KMS-11 (cell line): ENCODE measurements around the gene CSF2.

Source experiments
- H2AFZ ChIP-seq: fragments of 200-600 bp; sonication (generic); 2 replicates; pipeline ENCODE4 v1.6.1; 2016; ENCODE audit warnings: antibody characterized with exemption, mixed run types, low read depth
- H3K27ac ChIP-seq: fragments of 200-600 bp; sonication (generic); 2 replicates; pipeline ENCODE4 v1.6.1; 2016; ENCODE audit warnings: mild to moderate bottlenecking, mixed run types
- H3K27me3 ChIP-seq: fragments of 200-600 bp; sonication (generic); 2 replicates; pipeline ENCODE4 v1.6.1; 2017; ENCODE audit warnings: mild to moderate bottlenecking, low read depth, mixed run types, moderate library complexity; ENCODE audit not compliant: insufficient read depth
- H3K36me3 ChIP-seq: fragments of 200-600 bp; sonication (generic); 2 replicates; pipeline ENCODE4 v1.6.1; 2017; ENCODE audit warnings: mild to moderate bottlenecking, mixed run types; ENCODE audit not compliant: insufficient read depth
- H3K4me1 ChIP-seq: fragments of 200-600 bp; sonication (generic); 2 replicates; pipeline ENCODE4 v1.6.1; 2016; ENCODE audit warnings: mild to moderate bottlenecking, low read depth, mixed run types; ENCODE audit not compliant: poor library complexity, severe bottlenecking
- H3K4me2 ChIP-seq: fragments of 200-600 bp; sonication (generic); 2 replicates; pipeline ENCODE4 v1.7.0; 2016; ENCODE audit warnings: mild to moderate bottlenecking, mixed run types
- H3K4me3 ChIP-seq: fragments of 200-600 bp; sonication (generic); IDR thresholded peaks from 2 replicates; pipeline ENCODE4 v1.6.1; 2017; ENCODE audit warnings: low read depth, low read length, mixed read lengths; ENCODE audit not compliant: insufficient read depth
- H3K79me2 ChIP-seq: fragments of 200-600 bp; sonication (generic); 2 replicates; pipeline ENCODE4 v1.6.1; 2016; ENCODE audit warnings: low read depth, mixed run types; ENCODE audit not compliant: insufficient read depth
- H3K9ac ChIP-seq: fragments of 200-600 bp; sonication (generic); 2 replicates; pipeline ENCODE4 v1.6.1; 2016; ENCODE audit warnings: mild to moderate bottlenecking, mixed run types
- H4K20me1 ChIP-seq: fragments of 200-600 bp; sonication (generic); 2 replicates; pipeline ENCODE4 v1.6.1; 2016; ENCODE audit warnings: mild to moderate bottlenecking, mixed run types; ENCODE audit not compliant: insufficient read depth
- CTCF ChIP-seq: fragments of 200-600 bp; sonication (generic); conservative IDR thresholded peaks from 2 replicates; pipeline ENCODE4 v1.6.1; 2017; ENCODE audit warnings: low read depth, mild to moderate bottlenecking, antibody characterized with exemption, low read length, moderate library complexity, mixed read lengths

CSF2 gene

GRCh38 chr5:132100672-132101261 is 27.2 kb downstream of the CSF2 start:
- no peaks in the 10 kb centered on the region for H3K79me2 ChIP-seq
- H4K20me1 ChIP-seq: no peaks in the 10 kb centered on the region
- H3K9ac ChIP-seq: peak overlapping the region; percentile 0; the same call in 1 of the 2 replicates
- peak overlapping the region; percentile 79 for H3K4me2 ChIP-seq
- peaks cover 88% of the 10 kb centered on the region for H3K4me1 ChIP-seq
- no peaks in the 10 kb centered on the region for H3K27me3 ChIP-seq
- H2AFZ ChIP-seq: peak overlapping the region; percentile 53
- H3K4me3 ChIP-seq: no peak overlapping the region
- peak overlapping the region; percentile 99 for H3K27ac ChIP-seq
- H3K36me3 ChIP-seq: no peaks in the 10 kb centered on the region
- TF ChIP-seq CTCF: no peak

DNA sequence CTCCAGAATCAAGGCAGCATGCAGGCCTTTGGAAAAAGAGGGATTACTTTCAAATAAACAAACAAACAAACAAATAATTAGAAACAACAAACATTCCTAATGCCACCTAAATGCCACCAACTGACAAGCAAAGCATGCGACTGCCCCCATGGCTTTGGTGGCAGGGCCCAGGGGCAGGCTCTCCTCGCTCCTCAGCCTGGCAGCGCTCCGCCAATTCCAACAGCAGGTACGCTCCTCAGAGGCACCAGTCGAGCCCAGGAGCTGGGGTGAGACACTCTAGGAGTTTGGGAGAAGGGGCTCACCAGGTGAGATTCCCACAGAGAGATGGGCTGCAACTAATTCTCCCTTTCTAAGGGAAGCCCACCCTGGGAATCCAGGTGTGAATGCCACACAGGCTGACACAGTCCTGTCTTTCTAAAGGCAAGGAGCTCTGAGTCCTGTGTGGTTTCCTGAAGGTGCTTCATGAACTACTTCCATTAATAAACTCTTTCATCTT is 27.8 kb downstream of the CSF2 start:
- H3K4me2 ChIP-seq: peak overlapping the region; percentile 79

GRCh38 chr5:132102101-132102701 is 28.6 kb downstream of the CSF2 start:
- no peak for TF ChIP-seq CTCF
- Histone ChIP-seq H3K79me2 (no peaks in the 10 kb centered on the region), H3K27ac (peak overlapping the region; percentile 99), H3K27me3 (no peaks in the 10 kb centered on the region), H3K4me1 (peaks cover 89% of the 10 kb centered on the region), H3K4me2 (peak overlapping the region; percentile 79), H2AFZ (0 out of 2 replicates have a peak overlapping the region, but pooled peaks have one; percentile 12), H3K4me3 (no peak overlapping the region), H3K9ac (peak overlapping the region; percentile 82; the same call in 1 of the 2 replicates), H3K36me3 (no peaks in the 10 kb centered on the region), H4K20me1 (no peaks in the 10 kb centered on the region)

More for the DNA sequence above, 27.8 kb downstream of the CSF2 start:
- H3K36me3 ChIP-seq: no peaks in the 10 kb centered on the region
- H3K4me1 ChIP-seq: peaks cover 93% of the 10 kb centered on the region
- no peaks in the 10 kb centered on the region for H4K20me1 ChIP-seq
- H3K9ac ChIP-seq: peak overlapping the region; percentile 82; the same call in 1 of the 2 replicates
- peak overlapping the region; percentile 53; the same call in 1 of the 2 replicates for H2AFZ ChIP-seq
- H3K27me3 ChIP-seq: no peaks in the 10 kb centered on the region
- H3K27ac ChIP-seq: peak overlapping the region; percentile 99
- TF ChIP-seq CTCF: no peak
- no peak overlapping the region for H3K4me3 ChIP-seq
- H3K79me2 ChIP-seq: no peaks in the 10 kb centered on the region

DNA sequence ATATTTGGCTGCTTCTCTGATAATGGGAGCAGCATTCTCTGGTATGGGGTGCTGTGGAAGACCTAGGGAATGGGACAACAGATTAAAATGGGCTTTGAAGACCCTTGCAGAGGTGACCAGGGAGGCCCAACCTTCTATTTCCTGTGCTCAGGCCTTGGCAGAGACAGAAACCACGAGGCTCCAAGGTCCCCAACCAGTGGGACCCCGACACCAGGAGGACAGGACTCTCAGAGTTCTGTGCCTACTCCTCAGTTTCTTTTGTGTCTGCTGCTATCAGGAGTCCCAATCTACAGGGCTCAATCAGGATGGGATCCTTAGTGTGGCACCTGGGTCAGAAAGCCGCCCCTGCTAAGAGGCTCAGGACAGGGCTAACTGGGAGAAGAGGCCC is 29.3 kb downstream of the CSF2 start:
- Histone ChIP-seq H3K9ac (peak overlapping the region; percentile 82), H3K4me1 (peaks cover 81% of the 10 kb centered on the region), H2AFZ (peak overlapping the region; percentile 12; the same call in 1 of the 2 replicates), H3K79me2 (no peaks in the 10 kb centered on the region), H3K27ac (peak overlapping the region; percentile 99), H4K20me1 (no peaks in the 10 kb centered on the region), H3K27me3 (no peaks in the 10 kb centered on the region), H3K36me3 (no peaks in the 10 kb centered on the region), H3K4me2 (peak overlapping the region; percentile 79), H3K4me3 (no peak overlapping the region)
- no peak for TF ChIP-seq CTCF
